B cell (primary cell): Measurements from ENCODE around the gene POLR1D. TPM values are rescaled to one million over a fixed set of nuclear protein-coding genes. Genes with fewer than 3 reads are reported as not detected.

Experiments used
- ATAC-seq: fragments of 200-7000 bp; cut with Tn5 transposase; one replicate; pipeline ENCODE4 v1.10.0; 2021; ENCODE audit warnings: low read depth, mild to moderate bottlenecking, moderate number of reproducible peaks, moderate library complexity
- CTCF ChIA-PET: fragments of 350-600 bp; sonication (Branson Sonifier 250); formaldehyde crosslinking; loops from one replicate; lab custom pipeline; 2021; ENCODE audit warnings: antibody characterized with exemption, inconsistent platforms; lab: Charles Lee
- POLR2A ChIA-PET: fragments of 350-600 bp; sonication (Branson Sonifier 250); formaldehyde crosslinking; loops from one replicate; lab custom pipeline; 2021; ENCODE audit warnings: antibody characterized with exemption; lab: Charles Lee
- DNase-seq: peaks from one replicate; pipeline ENCODE4 v3.0.0; 2013
- H2AFZ ChIP-seq: 2 replicates; pipeline ENCODE4 v1.6.1; 2012; ENCODE audit warnings: mild to moderate bottlenecking, low read depth, low read length; ENCODE audit not compliant: insufficient read depth, poor library complexity, severe bottlenecking
- H3K27ac ChIP-seq, 2 donors: 1 replicate in 1 of 2; 2 replicates in 1 of 2; pipeline ENCODE4 v1.5.1; 2012 to 2013; ENCODE audit warnings: low read length in 2 of 2, mild to moderate bottlenecking in 2 of 2, moderate library complexity in 1 of 2
- H3K27me3 ChIP-seq, 4 experiments: fragments of 200-600 bp in 1 of 4; sonication (generic) in 1 of 4; replicated peaks in 1 of 4; 1 replicate in 2 of 4; 2 replicates in 2 of 4; pipeline versions ENCODE4 v1.6.1 to v1.7.0; 2013 to 2016; ENCODE audit warnings: low read length in 3 of 4, mild to moderate bottlenecking in 2 of 4, mixed read lengths in 1 of 4, moderate library complexity in 1 of 4; ENCODE audit not compliant: insufficient read depth in 4 of 4, control insufficient read depth in 3 of 4; ENCODE audit errors: control extremely low read depth in 1 of 4
- H3K36me3 ChIP-seq, 2 experiments: replicated peaks in 1 of 2; 1 replicate in 1 of 2; 2 replicates in 1 of 2; pipeline versions ENCODE4 v1.6.1 to v1.7.1; 2013; ENCODE audit warnings: low read length in 1 of 2; ENCODE audit not compliant: insufficient read depth in 2 of 2, control insufficient read depth in 1 of 2; ENCODE audit errors: control extremely low read depth in 1 of 2, extremely low read depth in 1 of 2
- H3K4me1 ChIP-seq, 2 donors: fragments of 200-600 bp in 1 of 2; sonication (generic) in 1 of 2; 1 replicate in 1 of 2; 2 replicates in 1 of 2; pipeline versions ENCODE4 v1.5.1 to v1.6.1; 2013 to 2017; ENCODE audit warnings: low read length in 2 of 2; ENCODE audit not compliant: control insufficient read depth in 2 of 2, insufficient read depth in 2 of 2
- H3K4me2 ChIP-seq: replicated peaks from 2 replicates; pipeline ENCODE3; 2012; ENCODE audit warnings: mild to moderate bottlenecking, low read depth, low read length; ENCODE audit not compliant: poor library complexity, severe bottlenecking
- H3K4me3 ChIP-seq, 5 experiments: fragments of 200-600 bp in 1 of 5; sonication (generic) in 1 of 5; 1 replicate in 3 of 5; 2 replicates in 2 of 5; pipeline versions ENCODE4 v1.5.1 to v1.7.0; 2011 to 2016; ENCODE audit warnings: low read length in 4 of 5, mild to moderate bottlenecking in 4 of 5, low read depth in 2 of 5, control low read depth in 1 of 5, moderate library complexity in 1 of 5; ENCODE audit not compliant: insufficient read depth in 1 of 5; ENCODE audit errors: control extremely low read depth in 1 of 5, extremely low read depth in 1 of 5
- H3K79me2 ChIP-seq: fragments of 200-600 bp; sonication (generic); one replicate; pipeline ENCODE4 v1.6.0; 2016; ENCODE audit warnings: low read length; ENCODE audit not compliant: control insufficient read depth, insufficient read depth
- H3K9ac ChIP-seq: fragments of 200-600 bp; sonication (generic); 2 replicates; pipeline ENCODE4 v1.6.1; 2017; ENCODE audit warnings: mild to moderate bottlenecking, low read length, moderate library complexity
- H3K9me3 ChIP-seq, 3 donors: one replicate each; pipeline versions ENCODE4 v1.6.1 to v1.7.1; 2013; ENCODE audit warnings: low read length in 2 of 3; ENCODE audit not compliant: control insufficient read depth in 2 of 3, insufficient read depth in 1 of 3; ENCODE audit errors: control extremely low read depth in 1 of 3
- H4K20me1 ChIP-seq: 2 replicates; pipeline ENCODE4 v1.6.0; 2012; ENCODE audit warnings: mild to moderate bottlenecking, low read length; ENCODE audit not compliant: insufficient read depth, control insufficient read depth, poor library complexity, severe bottlenecking
- H3K27ac Mint-ChIP-seq: one replicate; pipeline ENCODE4 v1.8.0; 2021; ENCODE audit warnings: mixed read lengths
- H3K27me3 Mint-ChIP-seq: one replicate; pipeline ENCODE4 v1.8.0; 2021; ENCODE audit warnings: mixed read lengths
- H3K4me1 Mint-ChIP-seq: one replicate; pipeline ENCODE4 v1.8.0; 2021; ENCODE audit warnings: mixed read lengths
- H3K4me3 Mint-ChIP-seq: one replicate; pipeline ENCODE4 v1.8.0; 2021; ENCODE audit warnings: mixed read lengths
- H3K9me3 Mint-ChIP-seq: one replicate; pipeline ENCODE4 v1.8.0; 2022; ENCODE audit warnings: mixed read lengths; ENCODE audit not compliant: insufficient read depth
- CTCF ChIP-seq: fragments of 200-600 bp; IDR thresholded peaks from one replicate; pipeline ENCODE4 v1.8.0; 2022; ENCODE audit warnings: antibody characterized with exemption, mild to moderate bottlenecking
- EZH2 ChIP-seq: IDR thresholded peaks from 2 replicates; pipeline ENCODE4 v1.6.1; 2012; ENCODE audit warnings: borderline replicate concordance, low read depth, mild to moderate bottlenecking, moderate library complexity, low read length; ENCODE audit not compliant: insufficient read depth, poor library complexity, severe bottlenecking
- WGBS: methylation state at CpG from one replicate; pipeline ENCODE4 v1.1.5; 2013; ENCODE audit warnings: missing lambda C conversion rate; ENCODE audit not compliant: insufficient coverage; 5-methylcytosine and 5-hydroxymethylcytosine counted together
- intact Hi-C: fragments of 100-400 bp; cut with micrococcal nuclease; formaldehyde crosslinking; loops from one replicate; pipeline ENCODE4 v1.10.0; 2022
- polyA plus RNA-seq: library from polyadenylated mRNA; depleted of rRNA; stranded (reverse); fragments of >200 nt; gene quantifications from 2 replicates; pipeline ENCODE4 v1.2.3, GENCODE V29; 2012
- total RNA-seq, 2 donors: library from RNA; stranded (reverse); fragments of 120-200 nt in 1 of 2; gene quantifications; 1 replicate in 1 of 2; 2 replicates in 1 of 2; pipeline versions ENCODE4 v1.2.3 to v1.2.4, GENCODE V29; 2013 to 2022

The POLR1D gene
- total and polyA plus RNA-seq, 2 donors (not counting 1 experiment from before 2014, with no cell fraction given) = 130 to 144 TPM

GRCh38 chr13:27574661-27575060 lies 47.0 kb upstream of the POLR1D start:
- no peaks in the 10 kb centered on the region for H3K9me3 ChIP-seq
- H3K4me2 ChIP-seq = no peak overlapping the region
- no peak overlapping the region for H3K4me3 ChIP-seq
- H3K79me2 ChIP-seq = peaks cover 6% of the 10 kb centered on the region
- DNase-seq = no peak
- TF ChIP-seq CTCF (no peak), EZH2 (no peak)
- CTCF ChIA-PET = no interaction called here
- Mint-ChIP-seq H3K27ac (no peak overlapping the region), H3K27me3 (no peaks in the 10 kb centered on the region), H3K4me3 (no peak overlapping the region), H3K9me3 (no peaks in the 10 kb centered on the region), H3K4me1 (peaks cover 11% of the 10 kb centered on the region)
- H3K9ac ChIP-seq = no peak overlapping the region
- no peak overlapping the region for H3K27ac ChIP-seq
- intact Hi-C loops = no loop called here
- H3K4me1 ChIP-seq = no peaks in the 10 kb centered on the region
- H2AFZ ChIP-seq = no peak overlapping the region
- H4K20me1 ChIP-seq = peaks cover 5% of the 10 kb centered on the region
- H3K27me3 ChIP-seq = no peaks in the 10 kb centered on the region
- no peak for ATAC-seq
- no CpG with 5 or more reads among the region's 1 CpG for WGBS
- POLR2A ChIA-PET = no interaction called here
- H3K36me3 ChIP-seq = peaks cover 6 to 9% of the 10 kb centered on the region in 2 experiments

DNA sequence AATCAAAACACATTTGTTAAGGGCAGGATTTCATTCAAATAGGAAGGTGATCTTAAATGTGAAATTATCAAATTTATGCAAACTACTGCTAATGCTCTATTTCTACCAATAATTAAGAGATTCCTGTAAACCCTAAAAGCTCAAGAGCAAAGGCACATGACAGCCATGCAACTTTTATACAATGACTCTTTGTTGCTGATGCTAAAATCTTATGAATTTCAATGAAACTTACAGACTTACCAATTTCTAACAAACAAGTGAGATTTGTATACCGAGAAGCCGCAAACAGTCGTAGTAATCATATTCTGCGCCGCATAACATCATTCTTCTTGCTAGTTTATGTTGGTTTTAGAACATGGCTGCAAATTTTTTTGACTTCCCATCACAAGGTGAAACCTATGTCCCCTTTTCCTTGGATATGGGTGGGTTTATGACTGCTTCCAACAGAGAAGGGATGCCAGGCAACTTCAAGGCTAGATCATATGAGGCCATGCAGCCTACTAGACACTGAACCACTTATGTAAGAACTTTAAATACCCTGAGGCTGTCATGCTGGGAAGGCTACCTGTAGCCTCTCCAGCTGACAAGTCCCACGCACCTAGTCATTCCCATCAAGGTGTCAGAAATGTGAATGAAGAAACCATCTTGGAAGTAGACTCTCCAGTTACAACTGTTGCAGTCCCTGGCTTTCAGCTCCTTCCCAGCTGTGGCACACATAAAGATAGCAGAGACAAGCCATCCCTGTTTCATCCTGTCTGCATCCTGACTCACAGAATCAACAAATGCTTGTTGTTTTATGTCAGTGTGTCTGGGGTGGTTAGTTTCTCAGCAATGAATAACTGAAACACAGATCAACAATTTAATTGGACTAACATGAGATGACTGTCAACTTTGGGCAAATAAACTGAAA lies 43.3 kb upstream of the POLR1D start:
- H3K36me3 ChIP-seq = peaks cover 5 to 6% of the 10 kb centered on the region in 2 experiments
- Mint-ChIP-seq H3K9me3 (no peaks in the 10 kb centered on the region), H3K27me3 (no peaks in the 10 kb centered on the region), H3K27ac (no peak overlapping the region), H3K4me3 (no peak overlapping the region), H3K4me1 (peaks cover 5% of the 10 kb centered on the region)
- H3K4me3 ChIP-seq = no peak overlapping the region
- no peak overlapping the region for H3K4me2 ChIP-seq
- POLR2A ChIA-PET = no interaction called here
- no peak overlapping the region for H2AFZ ChIP-seq
- no peak overlapping the region for H3K9ac ChIP-seq
- no peak for DNase-seq
- intact Hi-C loops = no loop called here
- 100% methylated on average over 1 of the region's 6 CpGs for WGBS
- no peak overlapping the region for H3K27ac ChIP-seq
- peaks cover 11% of the 10 kb centered on the region for H3K79me2 ChIP-seq
- CTCF ChIA-PET = no interaction called here
- no peaks in the 10 kb centered on the region for H3K9me3 ChIP-seq
- TF ChIP-seq EZH2 = no peak
- no peak for TF ChIP-seq CTCF
- ATAC-seq = no peak
- peaks cover 12% of the 10 kb centered on the region for H4K20me1 ChIP-seq
- no peaks in the 10 kb centered on the region for H3K27me3 ChIP-seq
- H3K4me1 ChIP-seq = no peaks in the 10 kb centered on the region
